Suprapubic skin (tissue), 4 donors: ENCODE data around the gene CNOT11. TPM values are rescaled to one million over a fixed set of nuclear protein-coding genes. Genes with fewer than 3 reads are reported as not detected.
A peak's percentile ranks its signal among the peaks of the same experiment; 100 is the strongest.

ENCODE experiments used
- DNase-seq, 2 donors: peaks; one replicate each; pipeline ENCODE4 v3.0.0-alpha.2; 2019; ENCODE audit warnings: low spot score in 2 of 2
- H3K27ac ChIP-seq: fragments of 200-600 bp; sonication (generic); one replicate; pipeline ENCODE4 v1.5.1; 2019
- H3K27me3 ChIP-seq: fragments of 200-600 bp; sonication (generic); one replicate; pipeline ENCODE4 v1.5.1; 2019
- H3K36me3 ChIP-seq: fragments of 200-600 bp; sonication (generic); one replicate; pipeline ENCODE4 v1.5.1; 2019
- H3K4me1 ChIP-seq: fragments of 200-600 bp; sonication (generic); one replicate; pipeline ENCODE4 v1.5.1; 2019
- H3K4me3 ChIP-seq: fragments of 200-600 bp; sonication (generic); one replicate; pipeline ENCODE4 v1.5.1; 2019; ENCODE audit warnings: mild to moderate bottlenecking
- H3K9me3 ChIP-seq: fragments of 200-600 bp; sonication (generic); one replicate; pipeline ENCODE4 v1.5.1; 2019
- CTCF ChIP-seq, 2 donors: fragments of 200-600 bp in 1 of 2; fragments of 450-650 bp in 1 of 2; sonication (generic) in 1 of 2; IDR thresholded peaks; one replicate each; pipeline ENCODE4 v1.5.1; 2016 to 2019; ENCODE audit warnings: antibody characterized with exemption in 2 of 2, mild to moderate bottlenecking in 1 of 2, moderate library complexity in 1 of 2
- EP300 ChIP-seq: sonication (generic); formaldehyde crosslinking; IDR thresholded peaks from one replicate; pipeline ENCODE4 v1.6.1; 2017; ENCODE audit warnings: antibody characterized with exemption
- POLR2A ChIP-seq, 2 donors: fragments of 450-650 bp; IDR thresholded peaks; one replicate each; pipeline ENCODE4 v1.6.1; 2017; ENCODE audit warnings: antibody characterized with exemption in 2 of 2, mild to moderate bottlenecking in 2 of 2, moderate library complexity in 2 of 2
- POLR2AphosphoS5 ChIP-seq, 3 donors: sonication (generic); formaldehyde crosslinking; IDR thresholded peaks; one replicate each; pipeline ENCODE4 v1.6.1; 2017; ENCODE audit warnings: antibody characterized with exemption in 3 of 3
- WGBS: methylation state at CpG from one replicate; pipeline ENCODE4 v1.1.5; 2018; 5-methylcytosine and 5-hydroxymethylcytosine counted together
- total RNA-seq, 4 donors: library from RNA; depleted of rRNA; stranded (reverse); fragments of >200 nt; gene quantifications; one replicate each; pipeline ENCODE4 v1.1.0, GENCODE V29; 2016

Gene CNOT11
- total RNA-seq, 4 donors from 2014 or later: 24.9 to 32.7 (median 28.6) TPM

GRCh38 chr2:101305492-101306078 is 52.9 kb downstream of the CNOT11 start:
- TF ChIP-seq CTCF (IDR thresholded peaks at IDR 0.05): no peak
- TF ChIP-seq POLR2AphosphoS5 (IDR thresholded peaks at IDR 0.05): no peak
- no peak for TF ChIP-seq POLR2A (IDR thresholded peaks at IDR 0.05)
- TF ChIP-seq EP300: no peak
- no peak overlapping the region for H3K27ac ChIP-seq

GRCh38 chr2:101306410-101306809 is 53.7 kb downstream of the CNOT11 start:
- Histone ChIP-seq H3K27me3 (no peaks in the 10 kb centered on the region), H3K36me3 (no peaks in the 10 kb centered on the region), H3K4me3 (peak overlapping the region; percentile 89), H3K27ac (peak overlapping the region; percentile 97), H3K4me1 (peaks cover 85% of the 10 kb centered on the region), H3K9me3 (no peaks in the 10 kb centered on the region)
- 33% methylated on average over 7 of the region's 7 CpGs for WGBS
- TF ChIP-seq POLR2A (IDR thresholded peaks at IDR 0.05): no peak
- TF ChIP-seq EP300: no peak
- no peak for TF ChIP-seq POLR2AphosphoS5 (IDR thresholded peaks at IDR 0.05)
- no peak for TF ChIP-seq CTCF (IDR thresholded peaks at IDR 0.05)
- DNase-seq: no peak

More at GRCh38 chr2:101305492-101306078, 52.9 kb downstream of the CNOT11 start:
- H3K4me3 ChIP-seq: peak overlapping the region; percentile 89
- no peaks in the 10 kb centered on the region for H3K27me3 ChIP-seq
- no peak for DNase-seq
- H3K4me1 ChIP-seq: peaks cover 86% of the 10 kb centered on the region
- 66% methylated on average over 7 of the region's 7 CpGs for WGBS
- no peaks in the 10 kb centered on the region for H3K36me3 ChIP-seq
- no peaks in the 10 kb centered on the region for H3K9me3 ChIP-seq

- Histone ChIP-seq H3K4me1 (peaks cover 75% of the 10 kb centered on the region), H3K27me3 (no peaks in the 10 kb centered on the region), H3K27ac (peak overlapping the region; percentile 97), H3K9me3 (no peaks in the 10 kb centered on the region), H3K36me3 (no peaks in the 10 kb centered on the region), H3K4me3 (peak overlapping the region; percentile 89)
- WGBS: 18% methylated on average over 9 of the region's 9 CpGs
- DNase-seq: no peak
- TF ChIP-seq POLR2AphosphoS5 (IDR thresholded peaks at IDR 0.05) (no peak), CTCF (IDR thresholded peaks at IDR 0.05) (no peak), EP300 (no peak), POLR2A (IDR thresholded peaks at IDR 0.05) (no peak)
These were observed 54.8 kb downstream of the CNOT11 start for GRCh38 chr2:101307503-101307902.

- H3K27me3 ChIP-seq: no peaks in the 10 kb centered on the region
- H3K9me3 ChIP-seq: no peaks in the 10 kb centered on the region
- H3K4me3 ChIP-seq: peak overlapping the region; percentile 89
- peak overlapping the region; percentile 97 for H3K27ac ChIP-seq
- 2% methylated on average over 38 of the region's 57 CpGs for WGBS
- no peak for TF ChIP-seq POLR2A (IDR thresholded peaks at IDR 0.05)
- TF ChIP-seq EP300: no peak
- no peak for TF ChIP-seq POLR2AphosphoS5 (IDR thresholded peaks at IDR 0.05)
- no peak for TF ChIP-seq CTCF (IDR thresholded peaks at IDR 0.05)
- no peaks in the 10 kb centered on the region for H3K36me3 ChIP-seq
- peak in 1 of 2 donors; percentile 76 for DNase-seq
- peaks cover 70% of the 10 kb centered on the region for H3K4me1 ChIP-seq
These were observed 55.3 kb downstream of the CNOT11 start for GRCh38 chr2:101307950-101308431.

GRCh38 chr2:101308432-101309210 is 55.9 kb downstream of the CNOT11 start, which contains the start of gene RNF149:
TSS of gene RNF149 (minus strand) at chr2:101308701. CDS start at chr2:101308588, 113 bp downstream.
- peaks cover 63% of the 10 kb centered on the region for H3K4me1 ChIP-seq
- H3K36me3 ChIP-seq: no peaks in the 10 kb centered on the region
- H3K27me3 ChIP-seq: no peaks in the 10 kb centered on the region
- H3K9me3 ChIP-seq: no peaks in the 10 kb centered on the region
- peak within 1 kb of the TSS; percentile 89 for H3K4me3 ChIP-seq
- H3K27ac ChIP-seq: peak within 1 kb of the TSS; percentile 97
- peak; percentile 52 to 93 (median 86) for TF ChIP-seq POLR2AphosphoS5 (IDR thresholded peaks at IDR 0.05)
- peak in 1 of 2 donors; percentile 92 for TF ChIP-seq POLR2A (IDR thresholded peaks at IDR 0.05)
- TF ChIP-seq EP300: peak; percentile 14
- TF ChIP-seq CTCF (IDR thresholded peaks at IDR 0.05): no peak
- DNase-seq: peak; percentile 96
- WGBS: 7% methylated on average over 20 of the region's 76 CpGs
